Duodenal mucosa (tissue), 2 donors: ENCODE results near the gene WDR35.

Source experiments
- H3K27ac ChIP-seq: one replicate; pipeline ENCODE4 v1.7.0; 2013; ENCODE audit warnings: low read depth, low read length
- H3K27me3 ChIP-seq, 2 donors: one replicate each; pipeline ENCODE4 v1.7.0; 2013; ENCODE audit warnings: low read length in 2 of 2, control low read depth in 1 of 2; ENCODE audit not compliant: insufficient read depth in 2 of 2, control insufficient read depth in 1 of 2
- H3K36me3 ChIP-seq, 2 donors: one replicate each; pipeline ENCODE4 v1.7.0; 2013; ENCODE audit warnings: low read length in 2 of 2, control low read depth in 1 of 2; ENCODE audit not compliant: insufficient read depth in 2 of 2, control insufficient read depth in 1 of 2
- H3K4me1 ChIP-seq, 2 donors: one replicate each; pipeline ENCODE4 v1.7.0; 2013; ENCODE audit warnings: low read length in 2 of 2, control low read depth in 1 of 2; ENCODE audit not compliant: insufficient read depth in 2 of 2, control insufficient read depth in 1 of 2
- H3K4me3 ChIP-seq, 2 donors: one replicate each; pipeline ENCODE4 v1.7.0; 2013; ENCODE audit warnings: low read length in 2 of 2, low read depth in 1 of 2
- H3K9ac ChIP-seq, 2 donors: one replicate each; pipeline ENCODE4 v1.7.0; 2013; ENCODE audit warnings: low read length in 2 of 2, low read depth in 1 of 2
- H3K9me3 ChIP-seq, 2 donors: one replicate each; pipeline ENCODE4 v1.7.0; 2013; ENCODE audit warnings: low read length in 2 of 2, control low read depth in 1 of 2; ENCODE audit not compliant: control insufficient read depth in 1 of 2

The WDR35 gene

GRCh38 chr2:20012032-20012281, 22.1 kb upstream of the WDR35 start:
- H3K9ac ChIP-seq: no peak overlapping the region
- peaks cover 0 to 11% of the 10 kb centered on the region in 2 donors for H3K4me1 ChIP-seq
- peaks cover 22 to 23% of the 10 kb centered on the region in 2 donors for H3K27me3 ChIP-seq
- no peaks in the 10 kb centered on the region for H3K9me3 ChIP-seq
- H3K4me3 ChIP-seq: peak overlapping the region in 1 of 2 donors; percentile 45
- H3K36me3 ChIP-seq: no peaks in the 10 kb centered on the region
- no peak overlapping the region for H3K27ac ChIP-seq

GRCh38 chr2:20011276-20012031, 21.5 kb upstream of the WDR35 start:
- Histone ChIP-seq H3K4me3 (no peak overlapping the region), H3K27me3 (peaks cover 22 to 23% of the 10 kb centered on the region in 2 donors)

GRCh38 chr2:20008703-20009102, 18.8 kb upstream of the WDR35 start:
- Histone ChIP-seq H3K4me3 (no peak overlapping the region), H3K27me3 (peaks cover 19 to 23% of the 10 kb centered on the region in 2 donors), H3K4me1 (peaks cover 0 to 11% of the 10 kb centered on the region in 2 donors), H3K9ac (no peak overlapping the region), H3K27ac (no peak overlapping the region), H3K36me3 (no peaks in the 10 kb centered on the region), H3K9me3 (no peaks in the 10 kb centered on the region)

More at GRCh38 chr2:20011276-20012031, 21.5 kb upstream of the WDR35 start:
- Histone ChIP-seq H3K9me3 (no peaks in the 10 kb centered on the region), H3K4me1 (peaks cover 0 to 11% of the 10 kb centered on the region in 2 donors), H3K36me3 (no peaks in the 10 kb centered on the region), H3K9ac (no peak overlapping the region), H3K27ac (no peak overlapping the region)

GRCh38 chr2:20005891-20006470, 16.1 kb upstream of the WDR35 start:
- no peak overlapping the region for H3K4me3 ChIP-seq
- peaks cover 7 to 10% of the 10 kb centered on the region in 2 donors for H3K27me3 ChIP-seq
- no peak overlapping the region for H3K9ac ChIP-seq
- no peaks in the 10 kb centered on the region for H3K9me3 ChIP-seq
- no peak overlapping the region for H3K27ac ChIP-seq
- H3K36me3 ChIP-seq: no peaks in the 10 kb centered on the region
- no peaks in the 10 kb centered on the region for H3K4me1 ChIP-seq

- Histone ChIP-seq H3K27me3 (peaks cover 2 to 6% of the 10 kb centered on the region in 2 donors), H3K4me3 (no peak overlapping the region), H3K9me3 (no peaks in the 10 kb centered on the region), H3K9ac (no peak overlapping the region), H3K36me3 (no peaks in the 10 kb centered on the region), H3K4me1 (no peaks in the 10 kb centered on the region), H3K27ac (no peak overlapping the region)
Observed at GRCh38 chr2:20005067-20005627, 15.2 kb upstream of the WDR35 start.

GRCh38 chr2:20001361-20001863, 11.5 kb upstream of the WDR35 start:
- no peaks in the 10 kb centered on the region for H3K36me3 ChIP-seq
- no peak overlapping the region for H3K4me3 ChIP-seq
- H3K27ac ChIP-seq: no peak overlapping the region
- no peaks in the 10 kb centered on the region for H3K4me1 ChIP-seq
- no peak overlapping the region for H3K9ac ChIP-seq
- peaks cover 0 to 3% of the 10 kb centered on the region in 2 donors for H3K27me3 ChIP-seq
- H3K9me3 ChIP-seq: no peaks in the 10 kb centered on the region

- Histone ChIP-seq H3K9me3 (no peaks in the 10 kb centered on the region), H3K27ac (no peak overlapping the region), H3K4me1 (peaks cover 8 to 11% of the 10 kb centered on the region in 2 donors), H3K27me3 (peaks cover 0 to 3% of the 10 kb centered on the region in 2 donors), H3K4me3 (no peak overlapping the region), H3K36me3 (no peaks in the 10 kb centered on the region), H3K9ac (no peak overlapping the region)
Observed at GRCh38 chr2:19993731-19994130, 3.8 kb upstream of the WDR35 start.

GRCh38 chr2:19991895-19992294, 2.0 kb upstream of the WDR35 start:
- H3K27ac ChIP-seq: no peak overlapping the region
- no peaks in the 10 kb centered on the region for H3K36me3 ChIP-seq
- peaks cover 0 to 3% of the 10 kb centered on the region in 2 donors for H3K27me3 ChIP-seq
- H3K9ac ChIP-seq: no peak overlapping the region
- no peak overlapping the region for H3K4me3 ChIP-seq
- H3K9me3 ChIP-seq: no peaks in the 10 kb centered on the region
- H3K4me1 ChIP-seq: peaks cover 8 to 11% of the 10 kb centered on the region in 2 donors

- H3K36me3 ChIP-seq: no peaks in the 10 kb centered on the region
- peaks cover 0 to 3% of the 10 kb centered on the region in 2 donors for H3K27me3 ChIP-seq
- H3K4me1 ChIP-seq: peaks cover 8 to 11% of the 10 kb centered on the region in 2 donors
- H3K9ac ChIP-seq: peak overlapping the region in 1 of 2 donors; percentile 65
- peak overlapping the region; percentile 92 to 93 for H3K4me3 ChIP-seq
- no peaks in the 10 kb centered on the region for H3K9me3 ChIP-seq
- no peak overlapping the region for H3K27ac ChIP-seq
Observed at GRCh38 chr2:19990416-19990728, 467 bp upstream of the WDR35 start.

GRCh38 chr2:19989342-19989666, 601 bp downstream of the WDR35 start:
- Histone ChIP-seq H3K4me1 (peaks cover 8 to 11% of the 10 kb centered on the region in 2 donors), H3K9me3 (no peaks in the 10 kb centered on the region), H3K27ac (no peak overlapping the region), H3K36me3 (no peaks in the 10 kb centered on the region), H3K4me3 (peak overlapping the region; percentile 92 to 93), H3K27me3 (peaks cover 0 to 3% of the 10 kb centered on the region in 2 donors), H3K9ac (peak overlapping the region; percentile 55 to 65)
